Omental fat pad (tissue), 4 donors: ENCODE data around the gene MAP4K4. TPM values are rescaled to one million over a fixed set of nuclear protein-coding genes. Genes with fewer than 3 reads are reported as not detected.
"Not testable (repeated sequence)": the region's sequence is repeated elsewhere in the genome, so short reads cannot be mapped to it uniquely, and the experiment has no call there.

Experiments used
- ATAC-seq: fragments of 150-250 bp; one replicate; pipeline ENCODE4 v1.9.1; 2016; ENCODE audit warnings: mild to moderate bottlenecking, moderate library complexity; ENCODE audit not compliant: low FRiP score
- DNase-seq: peaks from one replicate; pipeline ENCODE4 v3.0.0-alpha.2; 2019; ENCODE audit warnings: low spot score
- total RNA-seq, 4 donors: library from RNA; depleted of rRNA; stranded (reverse); fragments of >200 nt; gene quantifications; one replicate each; pipeline ENCODE4 v1.1.0, GENCODE V29; 2016
- TF ChIP-seq, protein P1 (sequence below), 3 donors: fragments of 450-650 bp; IDR thresholded peaks; one replicate each; pipeline ENCODE4 v1.5.1; 2016 to 2017; ENCODE audit warnings: antibody characterized with exemption in 3 of 3, mild to moderate bottlenecking in 3 of 3, moderate library complexity in 2 of 3

MAP4K4 gene
- total RNA-seq, 4 donors from 2014 or later = 85.9 to 199 (median 110) TPM

DNA sequence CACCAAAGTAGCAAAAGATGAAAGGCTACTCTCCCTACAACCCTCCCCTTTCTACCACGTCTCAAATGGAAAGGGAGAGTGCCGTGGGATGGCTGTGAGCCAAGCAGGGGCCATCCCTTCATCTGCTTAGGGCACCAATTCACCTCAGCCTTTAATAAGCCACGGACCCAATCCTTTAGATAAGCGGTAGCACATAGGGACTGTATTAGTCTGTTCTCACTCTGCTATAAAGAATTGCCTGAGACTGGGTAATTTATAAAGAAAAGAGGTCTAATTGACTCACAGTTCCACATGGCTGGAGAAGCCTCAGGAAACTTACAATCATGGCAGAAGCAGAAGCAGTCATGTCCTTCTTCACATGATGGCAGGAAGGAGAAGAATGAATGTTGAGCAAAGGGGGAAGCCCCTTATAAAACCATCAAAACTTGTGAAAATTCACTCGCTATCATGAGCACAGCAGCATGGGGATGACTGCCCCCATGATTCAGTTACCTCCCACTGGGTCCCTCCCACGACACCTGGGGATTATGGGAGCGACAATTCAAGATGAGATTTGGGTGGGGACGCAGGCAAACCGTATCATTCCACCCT lies 208.3 kb downstream of the MAP4K4 start:
- TF ChIP-seq, protein P1, sequence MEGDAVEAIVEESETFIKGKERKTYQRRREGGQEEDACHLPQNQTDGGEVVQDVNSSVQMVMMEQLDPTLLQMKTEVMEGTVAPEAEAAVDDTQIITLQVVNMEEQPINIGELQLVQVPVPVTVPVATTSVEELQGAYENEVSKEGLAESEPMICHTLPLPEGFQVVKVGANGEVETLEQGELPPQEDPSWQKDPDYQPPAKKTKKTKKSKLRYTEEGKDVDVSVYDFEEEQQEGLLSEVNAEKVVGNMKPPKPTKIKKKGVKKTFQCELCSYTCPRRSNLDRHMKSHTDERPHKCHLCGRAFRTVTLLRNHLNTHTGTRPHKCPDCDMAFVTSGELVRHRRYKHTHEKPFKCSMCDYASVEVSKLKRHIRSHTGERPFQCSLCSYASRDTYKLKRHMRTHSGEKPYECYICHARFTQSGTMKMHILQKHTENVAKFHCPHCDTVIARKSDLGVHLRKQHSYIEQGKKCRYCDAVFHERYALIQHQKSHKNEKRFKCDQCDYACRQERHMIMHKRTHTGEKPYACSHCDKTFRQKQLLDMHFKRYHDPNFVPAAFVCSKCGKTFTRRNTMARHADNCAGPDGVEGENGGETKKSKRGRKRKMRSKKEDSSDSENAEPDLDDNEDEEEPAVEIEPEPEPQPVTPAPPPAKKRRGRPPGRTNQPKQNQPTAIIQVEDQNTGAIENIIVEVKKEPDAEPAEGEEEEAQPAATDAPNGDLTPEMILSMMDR (IDR thresholded peaks at IDR 0.05) = no peak
- no peak for DNase-seq

DNA sequence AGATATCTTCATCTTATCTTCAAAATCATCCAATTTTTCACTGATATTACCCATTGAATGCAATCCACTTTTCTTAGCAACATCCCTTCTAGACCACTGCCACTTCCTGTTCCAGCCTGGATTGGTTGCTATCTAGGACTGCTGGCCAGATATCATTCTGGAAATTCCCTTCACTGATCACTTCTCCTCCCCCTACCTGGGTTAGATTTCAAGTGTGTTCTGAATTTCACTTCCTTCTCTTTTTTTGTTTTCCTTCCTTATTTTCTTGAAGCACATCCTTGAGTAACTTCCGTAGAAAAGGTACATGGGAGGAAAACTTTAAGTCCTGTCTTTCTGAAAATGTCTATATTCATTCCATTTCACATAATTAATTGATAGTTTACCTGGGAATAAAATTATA lies 212.3 kb downstream of the MAP4K4 start:
- TF ChIP-seq, protein P1 (IDR thresholded peaks at IDR 0.05) = no peak
- no peak for ATAC-seq
- DNase-seq = no peak

More for the DNA sequence above, 208.3 kb downstream of the MAP4K4 start:
- no peak for ATAC-seq

DNA sequence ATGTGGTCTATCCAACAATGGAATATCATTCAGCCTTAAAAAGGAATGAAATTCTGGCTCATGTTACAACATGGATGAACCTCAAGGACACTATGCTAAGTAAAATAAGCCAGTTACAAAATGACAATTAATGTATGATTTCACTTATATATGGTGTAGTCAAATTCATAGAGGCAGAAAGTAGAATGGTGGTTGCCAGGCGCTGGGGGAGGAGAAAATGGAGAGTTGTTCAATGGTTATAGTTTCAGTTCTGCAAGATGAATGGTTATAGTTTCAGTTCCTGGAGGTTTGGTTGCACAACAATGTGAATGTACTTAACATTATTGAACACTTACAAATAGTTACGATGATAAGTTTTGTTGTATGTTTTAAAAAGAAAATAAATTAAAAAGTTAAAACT lies 215.0 kb downstream of the MAP4K4 start:
- TF ChIP-seq, protein P1 (IDR thresholded peaks at IDR 0.05) = no peak
- DNase-seq (no peak), ATAC-seq (no peak)

DNA sequence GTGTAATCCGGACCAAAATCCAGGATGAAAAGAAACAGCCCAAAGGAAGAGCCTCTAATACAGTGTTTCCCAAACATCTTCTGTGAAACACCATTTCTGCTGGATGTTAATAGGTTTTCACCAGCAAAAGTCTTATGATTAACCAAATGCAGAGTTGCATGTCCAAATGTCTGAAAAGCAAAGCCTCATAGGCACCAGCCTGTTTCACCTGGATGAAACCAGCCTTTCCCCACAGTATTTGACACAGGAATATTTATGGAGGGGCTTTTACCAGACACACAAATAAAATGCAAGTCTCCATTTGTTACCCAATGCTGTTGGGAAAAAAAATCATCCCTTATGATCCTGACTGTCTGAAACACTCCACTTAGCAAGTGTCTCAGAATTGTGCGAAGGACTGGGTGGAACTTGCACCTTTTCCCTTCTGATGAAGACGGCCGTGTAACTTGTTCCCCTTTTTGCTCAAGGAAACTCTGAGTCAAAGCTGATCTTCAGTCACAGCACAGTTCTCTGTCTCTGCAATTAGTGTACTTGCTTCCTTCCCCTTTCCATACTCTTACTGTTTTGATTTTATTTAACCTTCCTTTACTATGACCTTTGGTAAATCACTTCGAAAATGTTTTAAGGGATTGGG lies 223.9 kb downstream of the MAP4K4 start:
- ATAC-seq (no peak), DNase-seq (no peak)
- TF ChIP-seq, protein P1 (IDR thresholded peaks at IDR 0.05) = no peak

DNA sequence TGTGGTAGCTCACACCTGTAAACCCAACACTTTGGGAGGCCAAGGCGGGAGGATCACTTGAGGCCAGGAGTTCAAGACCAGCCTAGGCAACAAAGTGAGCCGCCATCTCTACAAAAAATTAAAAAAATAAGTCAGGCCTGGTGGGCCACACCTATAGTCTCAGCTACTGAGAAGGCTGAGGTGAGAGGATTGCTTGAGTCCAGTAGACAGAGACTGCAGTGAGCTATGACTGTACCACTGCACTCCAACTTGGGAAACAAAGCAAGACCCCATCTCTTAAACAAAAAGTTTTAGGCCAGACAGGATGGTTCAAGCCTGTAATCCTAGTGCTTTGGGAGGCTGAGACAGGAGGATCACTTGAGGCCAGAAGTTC lies 224.4 kb downstream of the MAP4K4 start:
- TF ChIP-seq, protein P1 (IDR thresholded peaks at IDR 0.05) = no peak
- no peak for DNase-seq
- ATAC-seq = no peak

DNA sequence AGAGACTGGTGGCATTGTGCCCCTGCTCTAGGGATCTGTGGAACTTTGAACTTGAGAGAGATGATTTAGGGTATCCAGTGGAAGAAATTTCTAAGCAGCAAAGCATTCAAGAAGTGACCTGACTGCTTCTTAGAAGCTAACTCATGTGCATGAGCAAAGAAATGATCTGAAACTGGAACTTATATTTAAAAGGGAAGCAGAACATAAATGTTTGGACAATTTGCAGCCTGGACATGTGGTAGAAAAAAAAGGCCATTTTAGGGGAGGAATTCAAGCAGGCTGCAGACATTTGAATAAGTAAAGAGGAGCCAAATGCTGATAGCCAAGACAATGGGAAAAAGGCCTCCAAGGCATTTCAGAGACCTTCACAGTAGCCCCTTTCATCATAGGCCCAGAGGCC lies 226.8 kb downstream of the MAP4K4 start:
- not testable (repeated sequence) for ATAC-seq, DNase-seq

DNA sequence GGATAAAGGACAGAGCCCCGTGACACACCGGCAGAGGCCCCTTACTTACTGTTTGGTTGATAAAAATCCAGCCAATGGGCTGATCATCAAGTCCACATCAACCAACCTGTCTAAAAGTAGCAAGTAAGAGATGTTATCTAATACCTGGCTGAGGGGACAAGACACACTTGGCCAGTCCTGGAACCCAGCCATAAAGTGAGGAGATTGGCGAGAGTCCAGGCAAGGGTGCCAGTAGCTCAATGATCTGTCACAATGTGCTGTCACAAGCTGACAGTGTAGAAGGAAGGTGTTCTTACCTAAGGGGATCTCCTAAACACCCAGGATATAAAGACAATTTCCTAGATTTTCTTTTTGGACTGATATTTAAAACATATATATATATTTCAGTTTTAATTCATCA lies 232.5 kb downstream of the MAP4K4 start:
- TF ChIP-seq, protein P1 (IDR thresholded peaks at IDR 0.05) = no peak
- no peak for DNase-seq
- ATAC-seq = no peak
